Measurements from ENCODE around the gene VAMP4.

DNA sequence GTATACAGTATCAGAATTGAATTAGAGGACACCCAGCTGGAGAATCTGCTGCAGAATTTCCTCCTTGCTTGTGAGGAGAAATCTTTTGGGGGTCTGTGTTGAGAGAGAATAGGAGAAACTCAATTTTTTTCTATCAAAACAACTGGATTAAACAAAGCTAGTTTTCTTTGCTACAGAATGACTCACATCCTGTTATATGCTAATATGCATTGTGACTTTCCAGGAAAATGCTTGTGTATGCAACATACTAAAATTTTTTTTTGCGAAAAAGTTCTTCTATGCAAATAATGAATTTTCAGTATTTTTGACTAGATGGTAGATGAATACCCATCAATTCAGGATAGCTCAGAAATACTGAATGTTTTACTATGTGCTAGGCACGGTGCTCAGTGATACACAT lies 2.2 kb downstream of the VAMP4 start:
- TF ChIP-seq CTCF (IDR thresholded peaks at IDR 0.05) (no peak), POLR2AphosphoS5 (IDR thresholded peaks at IDR 0.05) (no peak), POLR2A (IDR thresholded peaks at IDR 0.05) (no peak)

Data from transverse colon (tissue), 4 donors.